ENCODE measurements around the gene USP5. TPM values are rescaled to one million over a fixed set of nuclear protein-coding genes. Genes with fewer than 3 reads are reported as not detected.

The USP5 gene
- total RNA-seq, 1 donor: 78.1 TPM

GRCh38 chr12:6839482-6840201 is 12.3 kb upstream of the USP5 start:
- DNase-seq (ENCODE audit: low read depth in 2 of 3, low spot score in 2 of 3): no peak

GRCh38 chr12:6840330-6840729 is 11.6 kb upstream of the USP5 start:
- no peak for DNase-seq (ENCODE audit: low read depth in 2 of 3, low spot score in 2 of 3)

- no peak for DNase-seq (ENCODE audit: low read depth in 2 of 3, low spot score in 2 of 3)
Observed at GRCh38 chr12:6840761-6841515, 11.0 kb upstream of the USP5 start, which contains the start of gene GNB3. Gene GNB3, plus strand, starts transcription at chr12:6840925. Its CDS starts 363 bp downstream, at chr12:6841288.

GRCh38 chr12:6842075-6842474 is 9.9 kb upstream of the USP5 start:
- no peak for DNase-seq (ENCODE audit: low read depth in 2 of 3, low spot score in 2 of 3)

- DNase-seq (ENCODE audit: low read depth in 2 of 3, low spot score in 2 of 3): no peak
Observed at GRCh38 chr12:6843118-6843902, 8.6 kb upstream of the USP5 start.

GRCh38 chr12:6845395-6845794 is 6.6 kb upstream of the USP5 start:
- DNase-seq (ENCODE audit: low read depth in 2 of 3, low spot score in 2 of 3): no peak

GRCh38 chr12:6846316-6846869 is 5.6 kb upstream of the USP5 start:
- no peak for DNase-seq (ENCODE audit: low read depth in 2 of 3, low spot score in 2 of 3)

- DNase-seq (ENCODE audit: low read depth in 2 of 3, low spot score in 2 of 3): no peak
Observed at GRCh38 chr12:6847676-6848075, 4.3 kb upstream of the USP5 start.

- no peak for DNase-seq (ENCODE audit: low read depth in 2 of 3, low spot score in 2 of 3)
Observed at GRCh38 chr12:6849427-6849826, 2.5 kb upstream of the USP5 start.

GRCh38 chr12:6849976-6850560 is 1.9 kb upstream of the USP5 start:
- DNase-seq (ENCODE audit: low read depth in 2 of 3, low spot score in 2 of 3): no peak

- no peak for DNase-seq (ENCODE audit: low read depth in 2 of 3, low spot score in 2 of 3)
Observed at GRCh38 chr12:6850796-6851152, 1.2 kb upstream of the USP5 start.

- peak; percentile 78 to 99 (median 95) for DNase-seq (ENCODE audit: low read depth in 2 of 3, low spot score in 2 of 3)
Observed at GRCh38 chr12:6851153-6851920, 613 bp upstream of the USP5 start, which contains the start of gene CDCA3. Gene CDCA3, minus strand, starts transcription at chr12:6851286. Its CDS starts 334 bp downstream, at chr12:6850952.

- peak in 1 of 3 donors; percentile 83 for DNase-seq (ENCODE audit: low read depth in 2 of 3, low spot score in 2 of 3)
Observed at GRCh38 chr12:6852651-6853354, 853 bp downstream of the USP5 start.

GRCh38 chr12:6853626-6854025 is 1.7 kb downstream of the USP5 start:
- DNase-seq (ENCODE audit: low read depth in 2 of 3, low spot score in 2 of 3): no peak

GRCh38 chr12:6854036-6854435 is 2.1 kb downstream of the USP5 start:
- no peak for DNase-seq (ENCODE audit: low read depth in 2 of 3, low spot score in 2 of 3)

- no peak for DNase-seq (ENCODE audit: low read depth in 2 of 3, low spot score in 2 of 3)
Observed at GRCh38 chr12:6855322-6855721, 3.4 kb downstream of the USP5 start.

- DNase-seq (ENCODE audit: low read depth in 2 of 3, low spot score in 2 of 3): no peak
Observed at GRCh38 chr12:6858799-6859198, 6.8 kb downstream of the USP5 start.

- no peak for DNase-seq (ENCODE audit: low read depth in 2 of 3, low spot score in 2 of 3)
Observed at GRCh38 chr12:6860116-6860515, 8.2 kb downstream of the USP5 start.

GRCh38 chr12:6860942-6861341 is 9.0 kb downstream of the USP5 start:
- DNase-seq (ENCODE audit: low read depth in 2 of 3, low spot score in 2 of 3): no peak

Data from hematopoietic multipotent progenitor cell (in vitro differentiated cells).